ENCODE data around the gene FBN1.

DNA sequence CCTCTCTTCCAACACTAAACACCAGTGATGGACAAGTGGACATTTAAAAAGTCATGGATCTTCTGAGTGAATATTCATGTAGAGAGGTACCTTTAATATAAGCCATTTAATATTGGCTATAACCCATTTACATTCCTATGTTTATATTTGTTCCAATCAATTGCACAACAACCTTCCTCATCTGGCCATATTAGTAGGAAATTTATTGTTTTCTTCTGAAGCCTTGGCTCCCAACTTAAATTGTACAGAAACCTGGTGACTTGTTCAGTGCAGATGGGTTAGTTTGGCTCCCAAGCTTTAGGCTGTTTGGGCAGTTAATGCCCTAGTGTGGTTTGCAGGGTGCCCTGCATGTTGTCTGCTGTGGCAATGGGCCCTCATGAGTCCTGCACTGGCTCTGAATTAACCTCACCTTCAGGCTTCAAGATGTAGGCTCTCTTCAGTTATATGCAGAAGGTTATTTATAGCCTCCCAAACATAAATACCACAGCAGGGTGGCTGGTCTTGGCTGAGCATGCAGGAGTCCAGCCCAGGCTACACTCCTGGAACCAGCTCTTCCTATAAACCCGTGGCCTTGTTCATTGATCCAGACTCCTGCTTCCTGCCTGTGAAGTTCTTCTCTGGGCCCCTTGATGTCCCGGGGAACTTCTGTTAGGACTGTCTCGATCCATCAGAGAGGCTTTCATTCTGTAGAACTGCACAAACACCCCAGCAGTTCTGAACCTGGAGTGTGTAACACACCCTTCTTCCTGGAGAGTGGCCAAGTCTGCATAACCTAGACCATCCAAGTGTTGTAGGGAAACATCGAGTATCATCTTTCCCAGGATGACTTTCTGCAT is 257.3 kb downstream of the FBN1 start:
- TF ChIP-seq TCF4 (CRISPR knock-in tag; IDR thresholded peaks at IDR 0.05; ENCODE audit: borderline replicate concordance) (no peak), CSDC2 (CRISPR knock-in tag; IDR thresholded peaks at IDR 0.05) (no peak), OSR1 (CRISPR knock-in tag; IDR thresholded peaks at IDR 0.05) (no peak), ZFP3 (CRISPR knock-in tag; IDR thresholded peaks at IDR 0.05) (no peak), ESRRG (CRISPR knock-in tag; IDR thresholded peaks at IDR 0.05) (no peak), RARB (CRISPR knock-in tag; IDR thresholded peaks at IDR 0.05) (no peak), ZNF70 (CRISPR knock-in tag; IDR thresholded peaks at IDR 0.05) (no peak), ARNTL (CRISPR knock-in tag; IDR thresholded peaks at IDR 0.05; ENCODE audit: borderline replicate concordance, low read depth) (no peak)
- TF ChIP-seq, protein P1, sequence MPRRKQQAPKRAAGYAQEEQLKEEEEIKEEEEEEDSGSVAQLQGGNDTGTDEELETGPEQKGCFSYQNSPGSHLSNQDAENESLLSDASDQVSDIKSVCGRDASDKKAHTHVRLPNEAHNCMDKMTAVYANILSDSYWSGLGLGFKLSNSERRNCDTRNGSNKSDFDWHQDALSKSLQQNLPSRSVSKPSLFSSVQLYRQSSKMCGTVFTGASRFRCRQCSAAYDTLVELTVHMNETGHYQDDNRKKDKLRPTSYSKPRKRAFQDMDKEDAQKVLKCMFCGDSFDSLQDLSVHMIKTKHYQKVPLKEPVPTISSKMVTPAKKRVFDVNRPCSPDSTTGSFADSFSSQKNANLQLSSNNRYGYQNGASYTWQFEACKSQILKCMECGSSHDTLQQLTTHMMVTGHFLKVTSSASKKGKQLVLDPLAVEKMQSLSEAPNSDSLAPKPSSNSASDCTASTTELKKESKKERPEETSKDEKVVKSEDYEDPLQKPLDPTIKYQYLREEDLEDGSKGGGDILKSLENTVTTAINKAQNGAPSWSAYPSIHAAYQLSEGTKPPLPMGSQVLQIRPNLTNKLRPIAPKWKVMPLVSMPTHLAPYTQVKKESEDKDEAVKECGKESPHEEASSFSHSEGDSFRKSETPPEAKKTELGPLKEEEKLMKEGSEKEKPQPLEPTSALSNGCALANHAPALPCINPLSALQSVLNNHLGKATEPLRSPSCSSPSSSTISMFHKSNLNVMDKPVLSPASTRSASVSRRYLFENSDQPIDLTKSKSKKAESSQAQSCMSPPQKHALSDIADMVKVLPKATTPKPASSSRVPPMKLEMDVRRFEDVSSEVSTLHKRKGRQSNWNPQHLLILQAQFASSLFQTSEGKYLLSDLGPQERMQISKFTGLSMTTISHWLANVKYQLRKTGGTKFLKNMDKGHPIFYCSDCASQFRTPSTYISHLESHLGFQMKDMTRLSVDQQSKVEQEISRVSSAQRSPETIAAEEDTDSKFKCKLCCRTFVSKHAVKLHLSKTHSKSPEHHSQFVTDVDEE (CRISPR knock-in tag; IDR thresholded peaks at IDR 0.05), result no peak
- TF ChIP-seq, protein P2, sequence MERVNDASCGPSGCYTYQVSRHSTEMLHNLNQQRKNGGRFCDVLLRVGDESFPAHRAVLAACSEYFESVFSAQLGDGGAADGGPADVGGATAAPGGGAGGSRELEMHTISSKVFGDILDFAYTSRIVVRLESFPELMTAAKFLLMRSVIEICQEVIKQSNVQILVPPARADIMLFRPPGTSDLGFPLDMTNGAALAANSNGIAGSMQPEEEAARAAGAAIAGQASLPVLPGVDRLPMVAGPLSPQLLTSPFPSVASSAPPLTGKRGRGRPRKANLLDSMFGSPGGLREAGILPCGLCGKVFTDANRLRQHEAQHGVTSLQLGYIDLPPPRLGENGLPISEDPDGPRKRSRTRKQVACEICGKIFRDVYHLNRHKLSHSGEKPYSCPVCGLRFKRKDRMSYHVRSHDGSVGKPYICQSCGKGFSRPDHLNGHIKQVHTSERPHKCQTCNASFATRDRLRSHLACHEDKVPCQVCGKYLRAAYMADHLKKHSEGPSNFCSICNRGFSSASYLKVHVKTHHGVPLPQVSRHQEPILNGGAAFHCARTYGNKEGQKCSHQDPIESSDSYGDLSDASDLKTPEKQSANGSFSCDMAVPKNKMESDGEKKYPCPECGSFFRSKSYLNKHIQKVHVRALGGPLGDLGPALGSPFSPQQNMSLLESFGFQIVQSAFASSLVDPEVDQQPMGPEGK (CRISPR knock-in tag; IDR thresholded peaks at IDR 0.05; ENCODE audit: borderline replicate concordance), result no peak
- TF ChIP-seq, protein P3, sequence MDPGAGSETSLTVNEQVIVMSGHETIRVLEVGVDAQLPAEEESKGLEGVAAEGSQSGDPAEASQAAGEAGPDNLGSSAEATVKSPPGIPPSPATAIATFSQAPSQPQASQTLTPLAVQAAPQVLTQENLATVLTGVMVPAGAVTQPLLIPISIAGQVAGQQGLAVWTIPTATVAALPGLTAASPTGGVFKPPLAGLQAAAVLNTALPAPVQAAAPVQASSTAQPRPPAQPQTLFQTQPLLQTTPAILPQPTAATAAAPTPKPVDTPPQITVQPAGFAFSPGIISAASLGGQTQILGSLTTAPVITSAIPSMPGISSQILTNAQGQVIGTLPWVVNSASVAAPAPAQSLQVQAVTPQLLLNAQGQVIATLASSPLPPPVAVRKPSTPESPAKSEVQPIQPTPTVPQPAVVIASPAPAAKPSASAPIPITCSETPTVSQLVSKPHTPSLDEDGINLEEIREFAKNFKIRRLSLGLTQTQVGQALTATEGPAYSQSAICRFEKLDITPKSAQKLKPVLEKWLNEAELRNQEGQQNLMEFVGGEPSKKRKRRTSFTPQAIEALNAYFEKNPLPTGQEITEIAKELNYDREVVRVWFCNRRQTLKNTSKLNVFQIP (CRISPR knock-in tag; IDR thresholded peaks at IDR 0.05; ENCODE audit: borderline replicate concordance, low read depth), result no peak
